H9 (cell line): ENCODE measurements around the gene SPOP. TPM values are rescaled to one million over a fixed set of nuclear protein-coding genes. Genes with fewer than 3 reads are reported as not detected.

Source experiments
- DNase-seq: peaks from one replicate; pipeline ENCODE4 v3.0.0-alpha.2; 2017
- H2AFZ ChIP-seq: one replicate; pipeline ENCODE4 v1.6.1; 2013; ENCODE audit warnings: mild to moderate bottlenecking, low read length, control low read depth, moderate library complexity
- H2AK5ac ChIP-seq: 2 replicates; pipeline ENCODE4 v1.6.1; 2013; ENCODE audit warnings: low read length, control low read depth, mixed read lengths; ENCODE audit not compliant: insufficient read length
- H2BK120ac ChIP-seq: one replicate; pipeline ENCODE4 v1.6.1; 2013; ENCODE audit warnings: low read depth, mild to moderate bottlenecking, low read length, control low read depth, inconsistent platforms; ENCODE audit not compliant: poor library complexity, severe bottlenecking
- H2BK12ac ChIP-seq: 2 replicates; pipeline ENCODE4 v1.6.1; 2013; ENCODE audit warnings: low read length, control low read depth, mixed read lengths, low read depth; ENCODE audit not compliant: insufficient read length
- H2BK15ac ChIP-seq: 2 replicates; pipeline ENCODE4 v1.6.1; 2013; ENCODE audit warnings: low read depth, low read length, control low read depth
- H2BK20ac ChIP-seq: one replicate; pipeline ENCODE4 v1.6.1; 2013; ENCODE audit warnings: low read depth, mild to moderate bottlenecking, low read length, control low read depth, inconsistent platforms; ENCODE audit not compliant: poor library complexity, severe bottlenecking
- H2BK5ac ChIP-seq: 2 replicates; pipeline ENCODE4 v1.6.1; 2013; ENCODE audit warnings: low read length, control low read depth, mixed read lengths; ENCODE audit not compliant: insufficient read length
- H3K14ac ChIP-seq: 2 replicates; pipeline ENCODE4 v1.6.1; 2013; ENCODE audit warnings: low read length, control low read depth; ENCODE audit not compliant: insufficient read depth
- H3K18ac ChIP-seq: 2 replicates; pipeline ENCODE4 v1.6.1; 2013; ENCODE audit warnings: low read depth, mild to moderate bottlenecking, mixed read lengths, low read length, control low read depth; ENCODE audit not compliant: insufficient read length
- H3K23ac ChIP-seq: 2 replicates; pipeline ENCODE4 v1.6.1; 2013; ENCODE audit warnings: low read length, control low read depth, mixed read lengths, low read depth; ENCODE audit not compliant: insufficient read length
- H3K23me2 ChIP-seq: 2 replicates; pipeline ENCODE4 v1.6.1; 2013; ENCODE audit warnings: low read depth, mild to moderate bottlenecking, mixed read lengths, low read length, control low read depth; ENCODE audit not compliant: insufficient read length, poor library complexity, severe bottlenecking
- H3K27ac ChIP-seq: 2 replicates; pipeline ENCODE4 v1.5.1; 2013; ENCODE audit warnings: low read length, control low read depth, mixed read lengths, low read depth; ENCODE audit not compliant: insufficient read length
- H3K27me3 ChIP-seq: 2 replicates; pipeline ENCODE4 v1.6.1; 2013; ENCODE audit warnings: low read length, control low read depth, inconsistent platforms; ENCODE audit not compliant: insufficient read depth
- H3K4ac ChIP-seq: 2 replicates; pipeline ENCODE4 v1.6.1; 2013; ENCODE audit warnings: low read depth, mild to moderate bottlenecking, control low read depth, inconsistent platforms, low read length, moderate library complexity
- H3K4me1 ChIP-seq: 2 replicates; pipeline ENCODE4 v1.6.1; 2013; ENCODE audit warnings: low read length, control low read depth, inconsistent platforms; ENCODE audit not compliant: insufficient read depth
- H3K4me2 ChIP-seq: 2 replicates; pipeline ENCODE4 v1.6.1; 2013; ENCODE audit warnings: low read length, control low read depth, mixed read lengths; ENCODE audit not compliant: insufficient read length, insufficient read depth
- H3K56ac ChIP-seq: 2 replicates; pipeline ENCODE4 v1.6.1; 2013; ENCODE audit warnings: low read depth, mild to moderate bottlenecking, mixed read lengths, low read length, control low read depth; ENCODE audit not compliant: insufficient read length
- H3K79me1 ChIP-seq: 2 replicates; pipeline ENCODE4 v1.6.1; 2013; ENCODE audit warnings: low read depth, mild to moderate bottlenecking, moderate library complexity, low read length, control low read depth, inconsistent platforms; ENCODE audit not compliant: insufficient read depth, poor library complexity, severe bottlenecking
- H3K79me2 ChIP-seq: 2 replicates; pipeline ENCODE4 v1.6.1; 2013; ENCODE audit warnings: low read length, control low read depth, inconsistent platforms; ENCODE audit not compliant: insufficient read depth
- H3K9ac ChIP-seq: 2 replicates; pipeline ENCODE4 v1.6.1; 2013; ENCODE audit warnings: low read length, control low read depth, mixed read lengths; ENCODE audit not compliant: insufficient read length; ENCODE audit errors: extremely low read depth
- H3K9me3 ChIP-seq: one replicate; pipeline ENCODE4 v1.6.1; 2013; ENCODE audit warnings: low read depth, low read length, inconsistent platforms; ENCODE audit not compliant: control insufficient read depth
- H3T11ph ChIP-seq: one replicate; pipeline ENCODE4 v1.6.1; 2013; ENCODE audit warnings: mild to moderate bottlenecking, low read length, control low read depth, inconsistent platforms
- H4K20me1 ChIP-seq: one replicate; pipeline ENCODE4 v1.6.1; 2013; ENCODE audit not compliant: control insufficient read depth, insufficient read length, insufficient read depth
- H4K5ac ChIP-seq: 2 replicates; pipeline ENCODE4 v1.6.1; 2013; ENCODE audit warnings: low read depth, mild to moderate bottlenecking, mixed read lengths, low read length, control low read depth; ENCODE audit not compliant: insufficient read length
- H4K8ac ChIP-seq: replicated peaks from 2 replicates; pipeline ENCODE4 v1.6.1; 2013; ENCODE audit warnings: low read length, control low read depth, mixed read lengths, low read depth; ENCODE audit not compliant: insufficient read length
- H4K91ac ChIP-seq: 2 replicates; pipeline ENCODE4 v1.6.1; 2013; ENCODE audit warnings: low read depth, mild to moderate bottlenecking, moderate library complexity, mixed read lengths, low read length, control low read depth; ENCODE audit not compliant: insufficient read length
- H3K27ac Mint-ChIP-seq, 3 experiments: 2 replicates in 2 of 3; 3 replicates in 1 of 3; pipeline ENCODE4 v1.8.0; 2020 to 2021; ENCODE audit warnings: mixed read lengths in 3 of 3, mild to moderate bottlenecking in 1 of 3, moderate library complexity in 1 of 3
- H3K27me3 Mint-ChIP-seq: 2 replicates; pipeline ENCODE4 v1.8.0; 2021; ENCODE audit warnings: low read depth, mild to moderate bottlenecking, moderate library complexity, mixed read lengths
- H3K36me3 Mint-ChIP-seq, 3 experiments: 2 replicates in 2 of 3; 3 replicates in 1 of 3; pipeline ENCODE4 v1.8.0; 2020 to 2021; ENCODE audit warnings: low read depth in 3 of 3, mixed read lengths in 3 of 3; ENCODE audit not compliant: insufficient read depth in 1 of 3
- H3K4me1 Mint-ChIP-seq, 2 experiments: 2 replicates each; pipeline ENCODE4 v1.8.0; 2020; ENCODE audit warnings: mixed read lengths in 2 of 2
- H3K4me3 Mint-ChIP-seq, 2 experiments: 2 replicates in 1 of 2; 3 replicates in 1 of 2; pipeline ENCODE4 v1.8.0; 2020 to 2021; ENCODE audit warnings: mild to moderate bottlenecking in 2 of 2, mixed read lengths in 2 of 2, moderate library complexity in 1 of 2
- H3K9me3 Mint-ChIP-seq, 2 experiments: 2 replicates in 1 of 2; 3 replicates in 1 of 2; pipeline ENCODE4 v1.8.0; 2020; ENCODE audit warnings: mild to moderate bottlenecking in 2 of 2, mixed read lengths in 2 of 2, moderate library complexity in 1 of 2
- CTCF ChIP-seq: fragments of 200-600 bp; sonication (generic); conservative IDR thresholded peaks from 3 replicates; pipeline ENCODE4 v1.8.0; 2021; ENCODE audit warnings: antibody characterized with exemption, mild to moderate bottlenecking
- WGBS: extraction: QIAGEN DNeasy Blood & Tissue Kit; methylation state at CpG from one replicate; pipeline ENCODE4 v1.1.7; 2013; ENCODE audit warnings: missing lambda C conversion rate, low lambda C conversion rate, mixed read lengths; ENCODE audit not compliant: insufficient read length; ENCODE audit errors: extremely low coverage; 5-methylcytosine and 5-hydroxymethylcytosine counted together
- total RNA-seq: library from RNA; stranded (reverse); gene quantifications from 2 replicates; pipeline ENCODE4 v1.2.1, GENCODE V29; 2021

The SPOP gene
- total RNA-seq, 1 experiment from 2014 or later, result 33.7 TPM

GRCh38 chr17:49575679-49576087 lies 102.2 kb downstream of the SPOP start, which contains the start of gene NXPH3:
Gene NXPH3, plus strand, starts transcription at chr17:49575871. Its CDS starts 349 bp downstream, at chr17:49576220.
- Mint-ChIP-seq H3K9me3 (no peaks in the 10 kb centered on the region; a peak in 1 of 5 replicates), H3K36me3 (no peaks in the 10 kb centered on the region), H3K4me1 (peaks cover 22 to 42% of the 10 kb centered on the region in 2 experiments), H3K27ac (peak within 1 kb of the TSS in 2 of 3 experiments; percentile 66 to 87; a peak in 2 of 7 replicates), H3K4me3 (peak within 1 kb of the TSS; percentile 88 to 96), H3K27me3 (peaks cover 65% of the 10 kb centered on the region)
- H2BK120ac ChIP-seq, result no peak within 1 kb of the TSS
- H2AFZ ChIP-seq, result no peak within 1 kb of the TSS
- H3K4me1 ChIP-seq, result peaks cover 3% of the 10 kb centered on the region; the same call in 1 of the 2 replicates
- no peak within 1 kb of the TSS for H3K23ac ChIP-seq
- no peaks in the 10 kb centered on the region for H3K79me2 ChIP-seq
- no peaks in the 10 kb centered on the region for H4K20me1 ChIP-seq
- H3K4me2 ChIP-seq, result peak within 1 kb of the TSS; percentile 57
- H2BK15ac ChIP-seq, result no peak within 1 kb of the TSS
- no peak within 1 kb of the TSS for H4K5ac ChIP-seq
- no peaks in the 10 kb centered on the region for H3K9me3 ChIP-seq
- no peak within 1 kb of the TSS for H3K4ac ChIP-seq
- no CpG with 5 or more reads among the region's 55 CpGs for WGBS
- H4K8ac ChIP-seq, result no peak within 1 kb of the TSS
- H2BK5ac ChIP-seq, result no peak within 1 kb of the TSS
- DNase-seq, result peak; percentile 94
- H3K79me1 ChIP-seq, result no peaks in the 10 kb centered on the region
- no peak within 1 kb of the TSS for H3K56ac ChIP-seq
- H3K14ac ChIP-seq, result no peak within 1 kb of the TSS
- no peak within 1 kb of the TSS for H3K18ac ChIP-seq
- no peak within 1 kb of the TSS for H4K91ac ChIP-seq
- H3K9ac ChIP-seq, result no peak within 1 kb of the TSS
- H3K23me2 ChIP-seq, result peaks cover 4% of the 10 kb centered on the region
- H2BK12ac ChIP-seq, result no peak within 1 kb of the TSS
- H2AK5ac ChIP-seq, result no peak within 1 kb of the TSS
- H3T11ph ChIP-seq, result no peak within 1 kb of the TSS
- TF ChIP-seq CTCF, result no peak; the same call in none of the 3 replicates
- no peak within 1 kb of the TSS for H3K27ac ChIP-seq
- no peak within 1 kb of the TSS for H2BK20ac ChIP-seq
- H3K27me3 ChIP-seq, result peaks cover 3% of the 10 kb centered on the region; the same call in 1 of the 2 replicates
